ENCODE measurements around the gene PTOV1.

DNA sequence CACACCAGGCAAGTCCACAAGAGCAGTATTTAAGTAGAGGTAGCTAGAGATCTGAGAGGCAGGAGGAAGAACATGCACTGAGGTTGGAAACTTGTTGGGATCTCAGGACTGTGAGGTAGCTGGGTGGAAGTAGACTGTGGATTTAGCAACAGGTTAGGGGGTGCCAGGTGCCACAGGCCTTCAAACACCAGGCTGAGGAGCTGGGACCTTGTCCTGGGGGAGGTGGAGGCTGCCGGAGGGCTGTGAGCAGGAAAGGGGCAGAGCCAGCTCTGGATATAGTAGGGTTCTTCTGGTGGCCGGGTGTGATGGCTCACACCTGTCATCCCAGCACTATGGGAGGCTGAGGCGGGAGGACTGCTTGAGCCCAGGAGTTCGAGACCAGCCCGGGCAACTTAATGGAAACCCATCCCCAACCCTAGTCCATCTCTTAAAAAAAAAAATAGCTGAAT lies 41.0 kb upstream of the PTOV1 start:
- TF ChIP-seq, protein P1, sequence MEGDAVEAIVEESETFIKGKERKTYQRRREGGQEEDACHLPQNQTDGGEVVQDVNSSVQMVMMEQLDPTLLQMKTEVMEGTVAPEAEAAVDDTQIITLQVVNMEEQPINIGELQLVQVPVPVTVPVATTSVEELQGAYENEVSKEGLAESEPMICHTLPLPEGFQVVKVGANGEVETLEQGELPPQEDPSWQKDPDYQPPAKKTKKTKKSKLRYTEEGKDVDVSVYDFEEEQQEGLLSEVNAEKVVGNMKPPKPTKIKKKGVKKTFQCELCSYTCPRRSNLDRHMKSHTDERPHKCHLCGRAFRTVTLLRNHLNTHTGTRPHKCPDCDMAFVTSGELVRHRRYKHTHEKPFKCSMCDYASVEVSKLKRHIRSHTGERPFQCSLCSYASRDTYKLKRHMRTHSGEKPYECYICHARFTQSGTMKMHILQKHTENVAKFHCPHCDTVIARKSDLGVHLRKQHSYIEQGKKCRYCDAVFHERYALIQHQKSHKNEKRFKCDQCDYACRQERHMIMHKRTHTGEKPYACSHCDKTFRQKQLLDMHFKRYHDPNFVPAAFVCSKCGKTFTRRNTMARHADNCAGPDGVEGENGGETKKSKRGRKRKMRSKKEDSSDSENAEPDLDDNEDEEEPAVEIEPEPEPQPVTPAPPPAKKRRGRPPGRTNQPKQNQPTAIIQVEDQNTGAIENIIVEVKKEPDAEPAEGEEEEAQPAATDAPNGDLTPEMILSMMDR (IDR thresholded peaks at IDR 0.05; ENCODE audit: insufficient read depth, low read length, poor library complexity, severe bottlenecking), result no peak
- TF ChIP-seq EZH2phosphoT487 (conservative IDR thresholded peaks at IDR 0.05; ENCODE audit: low read length), result no peak

Measured in SU-DHL-6 (cell line).